Tongue (tissue), 2 donors: ENCODE data around the gene LNPEP. TPM values are rescaled to one million over a fixed set of nuclear protein-coding genes. Genes with fewer than 3 reads are reported as not detected.

ENCODE experiments used
- DNase-seq: peaks from one replicate; pipeline ENCODE4 v3.0.0-alpha.2; 2015
- total RNA-seq: library from RNA; depleted of rRNA; stranded (reverse); fragments of >200 nt; gene quantifications from one replicate; pipeline ENCODE4 v1.2.3, GENCODE V29; 2014

Gene LNPEP
- total RNA-seq, 1 donor from 2014 or later = 95.6 TPM

- DNase-seq = no peak
These were observed 64.5 kb downstream of the LNPEP start for GRCh38 chr5:97000391-97000790.

GRCh38 chr5:97002983-97003382, 67.1 kb downstream of the LNPEP start:
- no peak for DNase-seq

GRCh38 chr5:97004423-97005060, 68.7 kb downstream of the LNPEP start:
- no peak for DNase-seq

- DNase-seq = no peak
These were observed 70.7 kb downstream of the LNPEP start for GRCh38 chr5:97006454-97007060.

- DNase-seq = peak; percentile 68
These were observed 73.5 kb downstream of the LNPEP start for GRCh38 chr5:97009212-97009898.

- DNase-seq = no peak
These were observed 74.0 kb downstream of the LNPEP start for GRCh38 chr5:97009921-97010320.

GRCh38 chr5:97010606-97011005, 74.7 kb downstream of the LNPEP start:
- DNase-seq = no peak

GRCh38 chr5:97011567-97011966, 75.7 kb downstream of the LNPEP start:
- DNase-seq = no peak

GRCh38 chr5:97019435-97020117, 83.7 kb downstream of the LNPEP start:
- DNase-seq = peak; percentile 25

- DNase-seq = no peak
These were observed 85.5 kb downstream of the LNPEP start for GRCh38 chr5:97021416-97021815.

- no peak for DNase-seq
These were observed 87.0 kb downstream of the LNPEP start for GRCh38 chr5:97022898-97023297.

GRCh38 chr5:97026721-97027120, 90.8 kb downstream of the LNPEP start:
- DNase-seq = peak; percentile 20

GRCh38 chr5:97037819-97038218, 101.9 kb downstream of the LNPEP start:
- DNase-seq = no peak

GRCh38 chr5:97041239-97041638, 105.4 kb downstream of the LNPEP start:
- DNase-seq = no peak

- DNase-seq = no peak
These were observed 107.1 kb downstream of the LNPEP start for GRCh38 chr5:97042996-97043395.

GRCh38 chr5:97043511-97043910, 107.6 kb downstream of the LNPEP start:
- DNase-seq = no peak

- no peak for DNase-seq
These were observed 108.2 kb downstream of the LNPEP start for GRCh38 chr5:97044052-97044451.

GRCh38 chr5:97046270-97046982, 110.5 kb downstream of the LNPEP start:
- DNase-seq = no peak

- DNase-seq = no peak
These were observed 111.2 kb downstream of the LNPEP start for GRCh38 chr5:97047076-97047475.

GRCh38 chr5:97049175-97049574, 113.3 kb downstream of the LNPEP start:
- peak; percentile 87 for DNase-seq

- no peak for DNase-seq
These were observed 120.4 kb downstream of the LNPEP start for GRCh38 chr5:97056263-97056662.

- peak; percentile 47 for DNase-seq
These were observed 126.2 kb downstream of the LNPEP start for GRCh38 chr5:97062046-97062445.
